HL-60 (cell line): ENCODE data around the gene CD22.

Experiments
- DNase-seq, 2 experiments: peaks; one replicate each; pipeline ENCODE4 v3.0.0-alpha.2; 2010 to 2020; ENCODE audit warnings: low read depth in 1 of 2, low spot score in 1 of 2
- H3K27ac ChIP-seq: fragments of 250-450 bp; sonication (Bioruptor Pico); replicated peaks from 2 replicates; pipeline ENCODE4 v1.5.1; 2020; ENCODE audit warnings: mild to moderate bottlenecking, moderate library complexity
- H3K27me3 ChIP-seq: fragments of 250-450 bp; sonication (Bioruptor Pico); 2 replicates; pipeline ENCODE4 v1.5.1; 2021; ENCODE audit warnings: mild to moderate bottlenecking, moderate library complexity; ENCODE audit not compliant: insufficient read depth, poor library complexity, severe bottlenecking
- H3K4me3 ChIP-seq: replicated peaks from 2 replicates; pipeline ENCODE4 v1.5.1; 2011; ENCODE audit warnings: mild to moderate bottlenecking, control low read depth, low read length; ENCODE audit not compliant: insufficient read depth
- CTCF ChIP-seq: IDR thresholded peaks from one replicate; pipeline ENCODE4 v1.5.1; 2011; ENCODE audit warnings: low read length, control low read depth, inconsistent platforms; ENCODE audit not compliant: insufficient read depth
- GABPA ChIP-seq: IDR thresholded peaks from 2 replicates; pipeline ENCODE4 v1.6.1; 2012; ENCODE audit warnings: low read depth
- POLR2AphosphoS5 ChIP-seq: IDR thresholded peaks from 2 replicates; pipeline ENCODE4 v1.6.1; 2012; ENCODE audit warnings: low read depth
- REST ChIP-seq: IDR thresholded peaks from 2 replicates; pipeline ENCODE4 v1.6.1; 2012; ENCODE audit warnings: low read depth; ENCODE audit not compliant: insufficient replicate concordance
- SPI1 ChIP-seq: IDR thresholded peaks from 2 replicates; pipeline ENCODE4 v1.6.1; 2012; ENCODE audit warnings: low read depth, mild to moderate bottlenecking, borderline replicate concordance

Gene CD22

GRCh38 chr19:35383536-35383935, 54.5 kb downstream of the CD22 start:
- no peak overlapping the region for H3K27ac ChIP-seq
- H3K27me3 ChIP-seq: no peaks in the 10 kb centered on the region
- no peak overlapping the region for H3K4me3 ChIP-seq
- no peak for DNase-seq
- TF ChIP-seq REST: no peak
- TF ChIP-seq POLR2AphosphoS5: no peak
- no peak for TF ChIP-seq SPI1
- TF ChIP-seq GABPA: no peak
- no peak for TF ChIP-seq CTCF

GRCh38 chr19:35388277-35389054, 59.5 kb downstream of the CD22 start:
- TF ChIP-seq SPI1 (no peak), POLR2AphosphoS5 (no peak), REST (no peak), GABPA (no peak), CTCF (no peak)
- Histone ChIP-seq H3K27ac (no peak overlapping the region), H3K4me3 (no peak overlapping the region), H3K27me3 (no peaks in the 10 kb centered on the region)
- DNase-seq: no peak

- no peak for DNase-seq
- Histone ChIP-seq H3K27me3 (no peaks in the 10 kb centered on the region), H3K27ac (no peak overlapping the region), H3K4me3 (no peak overlapping the region)
- TF ChIP-seq SPI1: no peak
- TF ChIP-seq CTCF: no peak
- TF ChIP-seq POLR2AphosphoS5: no peak
- no peak for TF ChIP-seq GABPA
- TF ChIP-seq REST: no peak
Measured at GRCh38 chr19:35389192-35389861, 60.3 kb downstream of the CD22 start.
